ENCODE results near the gene MRAP.

MRAP gene

DNA sequence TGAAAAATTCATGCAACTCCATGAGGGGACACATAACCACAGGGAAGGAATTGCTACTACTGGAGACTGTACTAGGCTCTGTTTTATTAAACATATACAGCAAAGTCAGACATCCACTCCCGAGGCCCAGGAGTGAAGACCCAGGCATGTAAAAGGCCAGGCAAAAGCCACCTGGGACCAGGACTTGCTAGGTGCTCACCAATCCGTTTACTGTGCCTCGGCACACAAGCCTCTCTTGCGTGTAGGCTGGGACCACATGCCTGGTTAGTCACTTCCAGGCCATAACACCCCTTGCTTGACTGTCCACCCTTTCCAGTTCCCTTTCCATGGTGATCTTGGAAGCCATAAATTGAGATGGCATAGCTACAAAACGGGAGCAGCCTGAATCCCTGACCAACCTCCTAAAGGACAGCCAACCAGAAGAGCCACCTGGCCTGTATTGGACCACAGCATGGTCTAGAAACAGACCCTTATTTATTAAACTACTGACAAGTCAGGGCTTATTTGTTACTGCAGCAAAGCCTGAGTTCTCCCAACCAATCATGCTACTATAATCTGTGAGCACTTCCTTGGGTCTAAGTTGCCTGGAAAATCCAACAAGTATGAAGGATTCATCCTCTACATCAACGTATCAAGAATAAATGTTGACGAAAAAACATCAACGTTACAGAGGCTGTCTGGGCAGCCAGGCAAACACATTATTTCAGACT is 54.5 kb downstream of the MRAP start:
- DNase-seq (ENCODE audit: low spot score) = no peak
- TF ChIP-seq, protein P1, sequence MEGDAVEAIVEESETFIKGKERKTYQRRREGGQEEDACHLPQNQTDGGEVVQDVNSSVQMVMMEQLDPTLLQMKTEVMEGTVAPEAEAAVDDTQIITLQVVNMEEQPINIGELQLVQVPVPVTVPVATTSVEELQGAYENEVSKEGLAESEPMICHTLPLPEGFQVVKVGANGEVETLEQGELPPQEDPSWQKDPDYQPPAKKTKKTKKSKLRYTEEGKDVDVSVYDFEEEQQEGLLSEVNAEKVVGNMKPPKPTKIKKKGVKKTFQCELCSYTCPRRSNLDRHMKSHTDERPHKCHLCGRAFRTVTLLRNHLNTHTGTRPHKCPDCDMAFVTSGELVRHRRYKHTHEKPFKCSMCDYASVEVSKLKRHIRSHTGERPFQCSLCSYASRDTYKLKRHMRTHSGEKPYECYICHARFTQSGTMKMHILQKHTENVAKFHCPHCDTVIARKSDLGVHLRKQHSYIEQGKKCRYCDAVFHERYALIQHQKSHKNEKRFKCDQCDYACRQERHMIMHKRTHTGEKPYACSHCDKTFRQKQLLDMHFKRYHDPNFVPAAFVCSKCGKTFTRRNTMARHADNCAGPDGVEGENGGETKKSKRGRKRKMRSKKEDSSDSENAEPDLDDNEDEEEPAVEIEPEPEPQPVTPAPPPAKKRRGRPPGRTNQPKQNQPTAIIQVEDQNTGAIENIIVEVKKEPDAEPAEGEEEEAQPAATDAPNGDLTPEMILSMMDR (IDR thresholded peaks at IDR 0.05; ENCODE audit: extremely low read depth, missing control alignments) = no peak

DNA sequence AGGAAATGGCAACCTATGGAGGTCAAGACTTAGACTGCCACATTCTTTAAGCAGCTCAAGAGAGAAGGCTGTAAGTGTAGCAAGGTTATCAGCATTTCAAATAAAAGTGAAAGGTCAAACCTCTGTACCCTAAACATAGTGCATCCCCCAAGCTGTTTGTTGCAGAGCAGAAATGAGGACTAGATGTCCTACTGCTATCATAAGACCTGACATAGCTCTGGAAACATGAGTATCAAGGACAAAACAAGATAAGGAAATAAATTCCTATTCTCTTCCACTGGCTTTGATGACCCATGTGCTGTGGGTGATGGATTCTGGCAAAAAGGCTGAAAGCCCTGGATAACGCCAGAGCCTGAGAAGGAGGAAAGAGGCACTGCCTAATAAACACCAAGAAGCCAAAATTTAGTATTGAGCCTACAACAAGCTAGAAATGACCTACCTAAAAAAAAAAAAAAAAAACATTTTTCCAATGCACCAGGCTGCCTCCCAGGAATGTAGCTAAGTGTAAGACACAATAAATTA is 58.3 kb downstream of the MRAP start:
- TF ChIP-seq, protein P1 (IDR thresholded peaks at IDR 0.05; ENCODE audit: extremely low read depth, missing control alignments) = no peak
- no peak for DNase-seq (ENCODE audit: low spot score)

DNA sequence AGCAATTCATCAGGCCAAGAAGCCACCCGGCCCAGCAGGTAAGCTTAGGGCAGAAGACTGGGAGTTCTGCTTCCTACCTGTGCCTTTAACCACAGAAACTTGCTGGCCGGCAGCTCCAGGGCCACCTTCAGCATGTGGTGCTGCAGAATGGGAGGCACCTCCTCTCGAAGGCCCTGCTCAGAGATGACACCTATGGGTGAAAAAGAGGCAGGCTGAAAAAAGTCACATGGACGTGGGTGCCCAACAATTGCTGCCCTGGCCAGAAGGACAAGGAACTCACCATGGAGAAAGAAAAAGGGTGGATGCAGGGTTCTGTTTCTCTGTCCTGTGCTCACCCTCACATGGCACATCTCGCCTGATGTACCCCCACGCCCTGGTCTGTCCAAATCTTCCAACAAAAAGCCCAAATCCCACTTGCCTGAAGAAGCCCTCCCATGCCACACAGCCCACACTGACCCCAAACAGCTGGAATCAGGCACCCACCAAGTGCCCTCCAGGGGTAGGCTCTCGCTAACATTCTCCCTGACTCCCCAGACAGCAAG is 61.1 kb downstream of the MRAP start:
- no peak for DNase-seq (ENCODE audit: low spot score)
- TF ChIP-seq, protein P1 (IDR thresholded peaks at IDR 0.05; ENCODE audit: extremely low read depth, missing control alignments) = no peak

DNA sequence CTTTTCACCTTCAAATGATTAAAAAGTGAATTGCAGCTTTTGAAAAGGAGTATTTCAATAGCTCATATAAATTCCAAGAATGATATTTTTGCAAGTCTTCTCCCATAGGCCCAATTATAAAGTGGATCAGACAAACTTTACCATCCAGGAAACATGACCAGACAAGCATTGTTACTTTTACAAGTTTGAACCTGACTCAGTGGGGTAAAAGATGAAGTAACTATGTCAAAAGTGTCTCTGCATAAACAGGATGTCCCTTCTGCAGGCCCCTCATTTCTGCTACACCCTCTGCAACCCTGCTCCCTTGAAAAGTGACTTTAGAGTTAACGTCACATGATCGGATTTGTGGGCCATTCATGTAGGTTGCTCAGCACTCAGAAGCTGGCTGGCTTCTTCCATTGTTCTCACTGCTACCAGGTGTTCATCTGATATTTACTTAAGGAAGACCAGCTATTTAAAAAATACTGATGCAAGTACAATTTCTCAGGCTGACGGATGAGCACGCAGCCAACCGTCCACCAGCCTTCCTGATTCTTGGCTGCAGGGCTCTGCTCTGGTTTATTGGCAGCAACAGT is 61.8 kb downstream of the MRAP start:
- no peak for DNase-seq (ENCODE audit: low spot score)
- TF ChIP-seq, protein P1 (IDR thresholded peaks at IDR 0.05; ENCODE audit: extremely low read depth, missing control alignments) = no peak
